ENCODE data around the gene CDHR3. TPM values are rescaled to one million over a fixed set of nuclear protein-coding genes. Genes with fewer than 3 reads are reported as not detected.
"Not testable (repeated sequence)": the region's sequence is repeated elsewhere in the genome, so short reads cannot be mapped to it uniquely, and the experiment has no call there.

The CDHR3 gene
- total RNA-seq, 4 donors from 2014 or later: 6.6 to 11.6 (median 8.9) TPM

GRCh38 chr7:105978035-105978434 lies 15.0 kb downstream of the CDHR3 start:
- ATAC-seq (ENCODE audit: low FRiP score) (no peak), DNase-seq (ENCODE audit: low spot score) (no peak)
- TF ChIP-seq CTCF (IDR thresholded peaks at IDR 0.05): no peak

- TF ChIP-seq CTCF (IDR thresholded peaks at IDR 0.05): no peak
- DNase-seq (ENCODE audit: low spot score) (no peak), ATAC-seq (ENCODE audit: low FRiP score) (no peak)
These were observed 15.9 kb downstream of the CDHR3 start for GRCh38 chr7:105978974-105979373.

- no peak for TF ChIP-seq CTCF (IDR thresholded peaks at IDR 0.05)
- no peak for ATAC-seq (ENCODE audit: low FRiP score)
These were observed 16.3 kb downstream of the CDHR3 start for GRCh38 chr7:105979405-105979804.

GRCh38 chr7:105980645-105981396 lies 17.8 kb downstream of the CDHR3 start:
- no peak for TF ChIP-seq CTCF (IDR thresholded peaks at IDR 0.05)
- ATAC-seq (ENCODE audit: low FRiP score) (no peak), DNase-seq (ENCODE audit: low spot score) (no peak)

More at GRCh38 chr7:105979405-105979804, 16.3 kb downstream of the CDHR3 start:
- no peak for DNase-seq (ENCODE audit: low spot score)

- TF ChIP-seq CTCF (IDR thresholded peaks at IDR 0.05): no peak
- no peak for ATAC-seq (ENCODE audit: low FRiP score)
- DNase-seq (ENCODE audit: low spot score): no peak
These were observed 19.3 kb downstream of the CDHR3 start for GRCh38 chr7:105982388-105982787.

GRCh38 chr7:105984808-105985207 lies 21.7 kb downstream of the CDHR3 start:
- not testable (repeated sequence) for ATAC-seq (ENCODE audit: low FRiP score); DNase-seq (ENCODE audit: low spot score)

- no peak for TF ChIP-seq CTCF (IDR thresholded peaks at IDR 0.05)
- DNase-seq (ENCODE audit: low spot score): no peak
- ATAC-seq (ENCODE audit: low FRiP score): no peak
These were observed 22.2 kb downstream of the CDHR3 start for GRCh38 chr7:105985229-105985628.
